Measurements from ENCODE around the gene ATP5PO. TPM values are rescaled to one million over a fixed set of nuclear protein-coding genes. Genes with fewer than 3 reads are reported as not detected.

Gene ATP5PO
- total RNA-seq, 1 donor = 114 TPM

- peak; percentile 98 for DNase-seq (ENCODE audit: low read depth)
- no peak for TF ChIP-seq CTCF (IDR thresholded peaks at IDR 0.05; ENCODE audit: insufficient read depth, low read depth, low read length)
- no peak overlapping the region for H3K4me3 ChIP-seq (ENCODE audit: low read depth, low read length)
These were observed 25.3 kb upstream of the ATP5PO start for GRCh38 chr21:33940881-33941245.

GRCh38 chr21:33940164-33940880 is 24.7 kb upstream of the ATP5PO start:
- H3K4me3 ChIP-seq (ENCODE audit: low read depth, low read length) = no peak overlapping the region
- TF ChIP-seq CTCF (IDR thresholded peaks at IDR 0.05; ENCODE audit: insufficient read depth, low read depth, low read length) = no peak
- peak; percentile 96 for DNase-seq (ENCODE audit: low read depth)

- no peak overlapping the region for H3K4me3 ChIP-seq (ENCODE audit: low read depth, low read length)
- peak; percentile 98 for DNase-seq (ENCODE audit: low read depth)
- no peak for TF ChIP-seq CTCF (IDR thresholded peaks at IDR 0.05; ENCODE audit: insufficient read depth, low read depth, low read length)
These were observed 23.6 kb upstream of the ATP5PO start for GRCh38 chr21:33939226-33939625.

GRCh38 chr21:33938381-33938780 is 22.8 kb upstream of the ATP5PO start:
- H3K4me3 ChIP-seq (ENCODE audit: low read depth, low read length) = no peak overlapping the region
- TF ChIP-seq CTCF (IDR thresholded peaks at IDR 0.05; ENCODE audit: insufficient read depth, low read depth, low read length) = no peak
- peak; percentile 71 for DNase-seq (ENCODE audit: low read depth)

- no peak for TF ChIP-seq CTCF (IDR thresholded peaks at IDR 0.05; ENCODE audit: insufficient read depth, low read depth, low read length)
- DNase-seq (ENCODE audit: low read depth) = no peak
- no peak overlapping the region for H3K4me3 ChIP-seq (ENCODE audit: low read depth, low read length)
These were observed 22.3 kb upstream of the ATP5PO start for GRCh38 chr21:33937931-33938339.

- DNase-seq (ENCODE audit: low read depth) = no peak
These were observed 21.5 kb upstream of the ATP5PO start for GRCh38 chr21:33937146-33937545.

More at GRCh38 chr21:33937146-33937545, 21.5 kb upstream of the ATP5PO start:
- no peak for TF ChIP-seq CTCF (IDR thresholded peaks at IDR 0.05; ENCODE audit: insufficient read depth, low read depth, low read length)
- H3K4me3 ChIP-seq (ENCODE audit: low read depth, low read length) = no peak overlapping the region
